ENCODE results near the gene KCTD5.
"Not testable (repeated sequence)": the region's sequence is repeated elsewhere in the genome, so short reads cannot be mapped to it uniquely, and the experiment has no call there.

KCTD5 gene

DNA sequence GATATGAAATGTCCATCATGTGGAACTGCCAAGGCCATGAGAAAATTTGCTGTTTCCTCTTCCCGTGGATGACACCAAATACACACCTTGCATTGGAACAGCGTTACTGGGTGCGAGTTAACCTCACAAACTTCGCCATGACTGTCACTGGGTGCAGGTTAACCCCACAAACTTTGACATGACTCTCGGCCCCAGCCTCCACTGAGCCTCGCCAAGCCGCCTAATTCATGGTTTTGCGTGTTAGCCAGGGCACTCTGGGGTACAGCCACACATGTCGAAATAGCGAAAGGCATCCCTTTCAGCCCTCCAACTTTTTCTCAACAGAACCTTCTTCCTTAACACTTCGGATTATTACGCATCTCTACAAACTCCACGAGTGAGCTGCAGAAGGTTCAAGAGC lies 10.6 kb upstream of the KCTD5 start:
- H3K4me3 ChIP-seq (ENCODE audit: low read depth, low read length): no peak overlapping the region

DNA sequence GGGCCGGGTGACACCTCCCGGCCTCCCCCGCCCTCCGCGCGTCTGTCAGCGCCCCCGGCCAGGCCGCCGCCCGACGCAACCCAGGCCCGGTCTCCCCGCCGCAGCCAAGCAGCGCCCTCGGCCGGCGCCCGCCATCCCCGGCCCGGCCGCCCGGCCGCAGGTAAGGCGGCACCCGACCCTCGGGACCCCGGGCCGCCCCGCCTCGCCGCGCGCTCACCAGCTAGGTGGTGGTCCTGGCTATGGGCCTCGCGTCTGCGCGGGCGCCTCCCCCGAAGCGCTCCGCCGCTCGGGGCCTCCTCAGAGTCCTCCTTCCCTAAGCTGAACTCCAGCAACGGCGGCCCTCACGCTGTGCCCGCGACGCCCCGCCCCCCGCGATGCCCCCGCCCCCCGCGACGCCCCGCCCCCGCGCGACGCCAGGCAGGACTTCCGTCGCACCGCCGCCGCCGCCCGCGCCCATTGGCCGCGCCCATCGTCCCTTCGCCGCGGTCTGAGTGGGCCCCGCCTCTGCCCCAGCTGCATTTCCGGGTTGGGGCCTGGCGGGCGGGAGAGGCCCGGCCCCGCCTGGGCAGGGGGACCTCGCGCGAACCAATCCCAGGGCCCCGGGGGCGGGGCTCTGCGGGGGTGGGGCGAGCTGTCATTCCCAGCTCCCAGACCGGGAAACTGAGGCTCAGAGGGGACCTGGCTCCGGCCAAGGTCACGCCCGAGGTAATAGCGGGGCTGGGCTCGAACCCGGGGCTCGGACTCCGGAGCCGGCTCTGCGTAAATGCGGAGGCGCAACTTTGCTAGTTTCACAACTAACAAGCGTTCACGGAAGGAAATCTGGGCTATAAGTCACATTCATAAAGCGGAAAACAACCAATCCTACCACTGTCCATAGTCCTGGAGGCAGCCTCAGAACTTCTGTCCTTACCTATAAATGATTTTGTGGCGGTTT lies 9.0 kb upstream of the KCTD5 start:
- peak overlapping the region; percentile 47 for H3K4me3 ChIP-seq (ENCODE audit: low read depth, low read length)

DNA sequence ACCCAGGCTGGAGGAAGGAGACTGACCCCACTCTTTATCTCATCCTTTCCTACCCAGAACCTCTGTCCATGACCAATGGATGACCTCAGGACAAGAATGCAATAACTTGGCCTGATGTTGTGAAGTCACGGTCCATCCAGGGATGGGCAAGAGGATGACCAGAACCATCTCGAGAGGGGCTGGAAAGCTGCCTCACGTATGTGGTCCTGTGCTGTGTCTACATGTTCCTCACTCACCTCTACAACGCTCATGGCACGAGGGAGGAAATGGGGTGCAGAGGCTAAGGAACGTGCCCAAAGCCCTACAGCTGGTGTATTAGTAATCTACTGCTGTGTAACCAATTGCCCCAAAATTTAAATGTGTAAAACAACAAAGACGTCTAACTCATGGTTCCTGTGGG lies 7.3 kb upstream of the KCTD5 start:
- no peak overlapping the region for H3K4me3 ChIP-seq (ENCODE audit: low read depth, low read length)

DNA sequence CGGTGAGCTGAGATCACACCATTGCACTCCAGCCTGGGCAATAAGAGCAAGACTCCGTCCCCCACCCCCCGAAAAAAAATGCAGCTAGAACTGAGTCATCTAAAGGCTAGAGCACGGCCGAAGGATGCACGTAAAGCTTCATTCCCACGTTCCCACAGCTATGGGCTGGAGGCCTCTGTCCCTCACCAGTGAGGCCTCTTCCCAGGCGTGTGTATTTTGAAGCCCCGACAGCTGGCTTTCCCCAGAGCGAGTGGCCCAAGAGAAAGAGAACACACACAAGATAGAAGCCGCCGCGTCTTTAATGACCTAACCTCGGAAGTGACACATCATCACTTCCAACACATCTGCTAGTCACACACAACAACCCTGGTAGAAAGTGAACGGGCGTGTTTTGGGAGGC lies 6.6 kb upstream of the KCTD5 start:
- H3K4me3 ChIP-seq (ENCODE audit: low read depth, low read length): no peak overlapping the region

DNA sequence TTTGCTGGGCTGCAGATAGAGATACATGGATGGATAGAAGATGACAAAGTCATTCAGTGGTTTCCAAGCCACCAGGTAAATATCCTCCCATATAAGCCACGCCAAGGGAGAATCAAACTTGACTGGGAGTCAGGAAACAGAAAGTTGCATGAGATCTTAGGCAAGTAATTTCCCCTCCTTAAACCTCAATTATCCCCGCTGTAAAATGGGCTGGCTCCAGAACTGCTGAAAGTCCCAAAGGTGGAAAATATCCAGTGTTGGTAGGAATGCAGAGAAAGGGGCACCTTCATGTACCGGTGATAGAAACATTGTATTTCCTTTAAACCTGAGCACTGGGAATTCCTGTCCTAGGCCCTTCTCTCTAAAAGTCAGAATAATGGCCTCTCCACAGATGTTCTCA lies 5.4 kb upstream of the KCTD5 start:
- not testable (repeated sequence) for H3K4me3 ChIP-seq (ENCODE audit: low read depth, low read length)

DNA sequence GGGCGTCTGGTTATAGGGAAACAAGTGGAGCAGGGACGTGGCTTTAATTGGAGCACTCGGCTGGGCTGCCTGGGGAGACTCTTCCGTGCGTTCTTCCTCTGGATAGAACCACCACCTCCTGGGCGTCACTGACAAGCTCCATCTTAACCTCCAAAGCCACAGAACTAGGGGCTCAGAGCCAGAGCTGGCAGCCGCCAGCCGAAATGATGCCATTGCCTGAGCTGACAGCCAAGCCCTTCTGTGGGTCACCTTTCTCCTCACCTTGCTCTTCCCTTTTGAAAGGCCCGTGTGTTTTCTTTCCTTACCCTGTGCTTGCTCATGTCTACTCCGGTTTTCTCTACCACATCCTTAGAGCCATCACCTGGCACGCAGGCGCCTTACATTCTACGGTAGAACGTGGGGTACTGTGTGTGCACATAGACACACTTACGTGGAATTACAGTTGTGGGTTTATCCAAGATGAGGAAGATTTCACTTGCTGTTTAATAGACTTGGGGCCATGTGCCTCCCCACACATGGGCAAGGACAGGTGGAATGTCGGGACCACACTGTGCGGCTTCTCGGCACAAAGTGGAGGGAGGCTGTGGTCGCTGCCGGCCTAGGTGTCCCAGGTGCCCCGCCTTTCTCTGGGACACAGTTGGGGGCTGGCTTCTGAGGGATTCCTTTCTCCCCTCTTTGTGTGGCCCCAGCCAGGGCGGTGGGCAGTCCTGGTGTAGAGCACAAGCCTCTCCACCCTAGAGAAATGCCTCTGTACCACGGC lies 3.9 kb upstream of the KCTD5 start:
- not testable (repeated sequence) for H3K4me3 ChIP-seq (ENCODE audit: low read depth, low read length)

DNA sequence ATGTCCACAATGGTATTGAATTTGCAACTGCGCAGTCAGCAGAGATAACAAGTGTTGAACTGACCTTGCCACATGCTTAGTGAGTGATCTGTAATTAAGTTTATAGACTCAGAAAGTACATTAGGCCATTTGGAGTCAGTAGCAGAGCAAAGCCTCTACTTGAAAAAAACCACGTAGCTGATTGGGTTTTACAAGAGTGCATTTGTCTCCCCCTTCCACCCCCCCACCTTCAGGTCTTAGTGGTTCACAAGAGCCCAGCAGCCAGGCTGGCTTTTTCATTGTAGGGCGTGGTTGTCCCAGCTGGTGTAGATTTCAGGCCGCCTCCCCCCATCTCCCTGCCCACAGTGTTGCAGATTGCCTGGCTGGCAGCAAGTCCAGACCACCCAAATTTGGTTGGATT lies 2.4 kb upstream of the KCTD5 start:
- H3K4me3 ChIP-seq (ENCODE audit: low read depth, low read length): not testable (repeated sequence)

DNA sequence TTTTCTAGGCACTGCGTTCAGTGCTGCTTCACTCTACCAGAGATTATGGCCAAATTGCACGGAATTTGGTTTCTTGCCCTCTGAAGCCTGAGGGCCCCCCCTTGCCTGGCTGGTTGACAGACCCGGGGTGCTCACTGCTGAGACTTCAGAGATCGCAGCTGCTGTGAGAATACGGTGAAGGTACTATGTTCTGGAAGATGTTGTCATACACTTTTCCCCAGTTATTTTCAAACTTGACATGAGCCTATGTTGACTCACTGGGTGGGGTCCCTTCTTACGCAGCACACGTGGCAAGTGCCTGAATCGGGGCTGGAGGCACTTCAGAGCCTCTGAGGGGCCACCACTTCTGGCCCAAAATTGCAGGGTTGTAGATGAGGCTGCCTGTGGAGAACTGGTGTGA lies 2.0 kb upstream of the KCTD5 start:
- H3K4me3 ChIP-seq (ENCODE audit: low read depth, low read length): not testable (repeated sequence)

DNA sequence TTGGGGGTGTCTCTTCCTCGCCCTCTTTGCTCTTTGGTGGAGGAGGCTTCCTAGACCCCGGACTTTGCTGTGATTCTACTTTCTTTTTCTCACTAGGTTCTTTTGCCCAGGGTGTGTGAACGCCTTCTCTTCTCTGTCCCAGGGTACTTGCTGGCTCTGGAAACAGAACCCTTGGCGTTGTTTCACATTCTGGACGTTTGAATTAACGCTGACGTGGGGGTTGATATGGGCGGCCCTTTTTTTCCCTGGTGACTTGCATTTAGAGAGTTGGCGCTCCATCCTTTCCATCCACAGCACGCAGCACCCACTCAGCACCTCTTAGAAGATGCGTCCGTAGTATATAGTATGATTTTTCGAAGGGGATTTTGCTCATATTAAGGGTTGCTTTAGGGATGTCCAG lies 718 bp downstream of the KCTD5 start:
- H3K4me3 ChIP-seq (ENCODE audit: low read depth, low read length): peak overlapping the region; percentile 89

DNA sequence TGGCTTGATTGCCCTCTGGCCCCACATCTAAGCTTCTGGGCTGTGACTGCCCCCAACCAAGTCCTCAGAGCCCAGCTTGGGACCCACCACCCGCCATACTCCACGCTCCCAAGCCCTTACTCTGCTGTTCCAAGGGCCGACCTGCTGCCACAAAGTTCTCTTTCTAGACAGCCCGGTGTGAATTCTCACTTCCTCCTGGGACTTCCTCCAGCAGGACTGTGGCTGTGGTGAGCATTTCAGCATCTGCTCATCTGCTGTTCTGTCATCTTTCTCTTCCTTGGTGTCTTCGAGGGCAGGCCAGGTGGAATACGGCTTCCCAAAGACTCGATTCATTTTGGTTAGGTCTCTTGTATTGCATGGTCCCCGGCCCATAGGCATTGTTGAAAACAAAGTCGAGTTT lies 3.8 kb downstream of the KCTD5 start:
- H3K4me3 ChIP-seq (ENCODE audit: low read depth, low read length): not testable (repeated sequence)

DNA sequence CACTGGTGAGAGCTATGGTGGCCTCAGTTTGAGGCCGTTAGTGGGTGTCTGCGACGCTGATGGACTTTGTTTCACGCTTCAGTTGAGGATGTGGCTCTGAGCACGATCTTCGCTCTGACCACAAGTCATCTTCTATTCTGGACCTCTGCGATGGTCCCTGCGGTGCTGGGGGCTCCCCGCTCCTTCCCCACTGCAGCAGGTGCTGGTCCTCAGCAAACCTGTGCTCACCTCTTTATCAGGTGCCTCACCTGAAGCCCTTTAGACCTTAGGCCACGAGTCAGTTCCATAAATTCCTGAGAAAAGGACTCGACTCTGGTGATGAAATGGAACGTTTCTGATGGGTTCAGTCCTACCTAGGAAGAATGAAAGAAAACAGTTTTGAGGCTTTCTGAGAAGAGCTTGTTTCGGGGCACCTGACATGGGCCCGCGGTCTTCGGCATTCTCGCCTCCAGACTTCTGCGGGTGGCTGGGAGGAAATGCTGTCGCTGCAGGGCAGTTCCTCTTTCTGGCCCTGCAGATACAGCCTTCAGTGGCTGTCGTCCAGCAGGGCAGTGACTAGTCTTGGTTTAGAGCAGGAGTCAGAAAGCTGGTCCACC lies 4.7 kb downstream of the KCTD5 start:
- H3K4me3 ChIP-seq (ENCODE audit: low read depth, low read length): no peak overlapping the region

DNA sequence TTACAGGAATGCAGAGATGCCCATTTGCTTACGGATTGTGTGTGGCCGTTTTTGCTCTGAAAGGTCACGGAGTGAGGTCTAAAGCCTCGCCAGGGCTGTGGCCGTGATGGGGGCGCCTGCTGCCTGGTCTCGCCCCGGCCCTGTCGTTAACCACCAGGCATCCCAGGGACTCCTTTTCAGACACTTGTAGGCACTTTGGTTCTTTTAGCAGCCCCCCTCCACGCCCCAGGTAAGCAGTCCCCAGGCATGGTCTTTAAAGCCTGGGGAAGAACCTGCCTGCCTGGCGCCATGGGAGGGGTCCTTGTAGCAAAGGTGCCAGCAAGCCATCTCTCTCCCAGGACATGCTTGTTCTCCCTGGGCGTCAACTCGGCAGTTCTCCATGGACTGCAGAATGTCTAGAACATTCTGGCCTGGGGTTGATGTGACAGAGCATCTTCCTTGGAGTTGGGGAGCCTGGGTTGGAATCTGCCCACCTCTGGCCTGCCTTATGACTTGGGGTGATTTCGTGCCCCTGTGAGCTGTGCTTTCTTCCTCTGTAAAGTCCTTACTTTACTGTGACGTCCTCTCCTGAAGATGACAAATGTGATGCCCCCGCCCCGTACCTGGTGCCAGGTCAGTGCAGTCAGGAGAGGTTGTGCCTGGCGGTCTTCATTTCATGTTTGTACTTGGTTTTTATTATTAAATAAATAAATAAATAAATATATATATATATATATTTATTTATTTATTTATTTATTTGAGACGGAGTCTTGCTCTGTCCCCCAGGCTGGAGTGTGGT lies 5.4 kb downstream of the KCTD5 start:
- H3K4me3 ChIP-seq (ENCODE audit: low read depth, low read length): no peak overlapping the region

DNA sequence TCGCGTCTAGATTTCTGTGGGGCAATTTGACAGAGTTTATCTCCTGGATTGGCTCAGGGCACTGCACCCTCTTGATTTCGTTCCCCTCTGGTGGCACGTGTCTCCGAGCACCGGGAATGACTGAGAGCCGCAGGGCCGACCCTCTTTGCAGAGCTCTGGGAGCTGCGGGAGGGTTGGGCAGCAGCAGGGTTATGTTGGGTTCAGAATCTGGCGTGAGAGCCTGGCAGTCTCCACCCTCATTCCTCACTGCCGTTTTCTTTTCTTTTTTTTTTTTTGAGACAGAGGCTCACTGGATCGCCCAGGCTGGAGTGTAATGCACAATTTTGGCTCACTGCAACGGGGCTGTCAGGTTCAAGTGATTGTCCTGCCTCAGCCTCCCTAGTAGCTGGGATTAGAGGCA lies 7.1 kb downstream of the KCTD5 start:
- not testable (repeated sequence) for H3K4me3 ChIP-seq (ENCODE audit: low read depth, low read length)

DNA sequence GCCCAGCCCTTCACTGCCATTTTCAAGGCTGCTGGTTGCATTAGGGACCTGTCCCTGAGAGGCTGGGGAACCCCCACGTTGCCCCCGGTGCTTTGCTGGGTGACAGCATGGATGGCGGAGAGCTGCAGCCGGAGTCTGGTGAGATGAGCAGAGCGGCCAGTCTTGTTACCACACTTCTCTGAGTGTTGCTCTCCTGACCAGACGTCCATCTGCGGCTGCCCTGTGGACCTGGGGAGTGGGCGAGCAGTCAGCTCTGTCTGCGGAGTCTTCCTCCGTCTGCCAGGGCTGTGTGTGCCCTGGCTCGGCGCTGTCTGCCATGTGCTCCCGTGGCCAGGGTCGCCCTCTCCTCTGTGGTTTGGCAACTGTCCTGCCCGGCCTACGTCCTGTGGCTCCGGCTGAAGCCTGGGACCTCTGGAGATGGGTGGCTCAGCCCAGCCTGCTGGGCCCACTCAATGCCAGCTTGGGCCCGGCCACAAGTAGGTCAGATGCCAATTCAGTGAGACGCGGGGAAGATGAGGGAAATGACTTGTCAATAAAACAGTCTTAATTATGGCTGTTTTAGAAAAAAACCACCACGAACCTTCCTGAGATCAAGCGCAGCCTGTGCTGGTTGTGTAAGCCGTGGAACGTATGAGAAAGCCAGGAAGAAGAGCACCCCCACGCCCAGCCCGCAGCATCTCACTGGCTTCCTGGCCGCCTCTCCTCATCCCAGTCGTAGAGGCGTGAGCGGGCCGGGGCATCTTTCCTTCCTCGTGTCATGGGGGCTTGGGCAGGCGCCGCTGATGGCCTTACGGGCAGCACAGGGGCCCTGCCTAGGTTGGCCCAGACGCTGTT lies 7.9 kb downstream of the KCTD5 start:
- H3K4me3 ChIP-seq (ENCODE audit: low read depth, low read length): no peak overlapping the region

DNA sequence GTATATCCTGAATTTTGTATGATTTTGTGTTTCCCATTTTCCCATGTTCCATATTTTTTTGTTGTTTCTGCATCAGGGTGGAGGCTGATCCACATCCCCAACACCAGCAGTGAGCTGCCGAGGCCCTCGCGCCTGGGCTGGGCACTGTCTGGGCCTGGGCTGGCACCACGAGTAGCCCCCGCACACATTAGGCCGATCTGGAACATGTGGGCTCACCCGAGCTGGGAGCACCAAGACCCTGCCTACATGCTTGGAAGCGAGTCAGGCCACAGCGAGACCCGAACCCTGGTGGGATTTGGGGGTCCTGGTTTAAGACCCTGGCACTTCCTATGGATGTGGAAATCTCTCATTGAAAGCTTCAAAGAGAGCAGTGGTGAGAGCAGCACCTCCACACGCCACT lies 8.5 kb downstream of the KCTD5 start:
- H3K4me3 ChIP-seq (ENCODE audit: low read depth, low read length): no peak overlapping the region

DNA sequence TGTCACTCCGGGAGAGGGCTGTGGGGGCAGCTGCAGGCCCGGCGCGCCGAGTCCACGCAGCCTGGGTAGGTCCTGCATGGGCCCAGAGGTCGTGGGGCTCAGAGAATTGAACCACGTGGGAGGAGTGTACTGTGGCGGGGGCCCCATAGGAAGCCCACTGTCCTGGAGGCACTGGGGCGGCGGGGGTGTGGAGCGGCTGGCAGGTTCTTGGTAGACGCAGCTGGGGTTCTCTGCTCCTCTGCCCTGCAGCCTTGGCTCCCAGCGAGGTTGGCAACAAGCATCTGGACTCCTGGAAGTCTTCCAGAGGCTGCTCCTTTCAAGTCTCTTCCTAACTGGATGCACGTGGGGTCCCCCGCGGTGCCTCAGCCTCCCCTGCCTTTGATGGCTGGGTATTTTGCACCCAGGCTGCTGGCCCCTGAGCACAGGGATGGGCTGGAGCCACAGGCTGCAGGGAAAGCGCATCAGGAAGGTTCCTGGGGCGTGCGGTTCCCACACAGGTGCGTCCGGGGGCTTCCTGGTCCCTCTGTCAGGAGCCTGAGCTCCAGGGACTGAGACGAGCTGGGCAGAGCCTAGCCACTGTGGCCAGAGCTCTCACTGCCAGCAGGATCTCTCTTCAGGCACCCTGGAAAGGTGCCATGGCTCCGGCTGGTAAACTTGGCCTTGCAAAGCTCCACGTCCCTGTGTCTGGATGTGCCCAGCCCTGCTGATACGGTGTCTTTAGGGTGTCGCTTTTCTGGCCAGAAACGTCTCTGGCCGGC lies 9.3 kb downstream of the KCTD5 start:
- H3K4me3 ChIP-seq (ENCODE audit: low read depth, low read length): no peak overlapping the region

DNA sequence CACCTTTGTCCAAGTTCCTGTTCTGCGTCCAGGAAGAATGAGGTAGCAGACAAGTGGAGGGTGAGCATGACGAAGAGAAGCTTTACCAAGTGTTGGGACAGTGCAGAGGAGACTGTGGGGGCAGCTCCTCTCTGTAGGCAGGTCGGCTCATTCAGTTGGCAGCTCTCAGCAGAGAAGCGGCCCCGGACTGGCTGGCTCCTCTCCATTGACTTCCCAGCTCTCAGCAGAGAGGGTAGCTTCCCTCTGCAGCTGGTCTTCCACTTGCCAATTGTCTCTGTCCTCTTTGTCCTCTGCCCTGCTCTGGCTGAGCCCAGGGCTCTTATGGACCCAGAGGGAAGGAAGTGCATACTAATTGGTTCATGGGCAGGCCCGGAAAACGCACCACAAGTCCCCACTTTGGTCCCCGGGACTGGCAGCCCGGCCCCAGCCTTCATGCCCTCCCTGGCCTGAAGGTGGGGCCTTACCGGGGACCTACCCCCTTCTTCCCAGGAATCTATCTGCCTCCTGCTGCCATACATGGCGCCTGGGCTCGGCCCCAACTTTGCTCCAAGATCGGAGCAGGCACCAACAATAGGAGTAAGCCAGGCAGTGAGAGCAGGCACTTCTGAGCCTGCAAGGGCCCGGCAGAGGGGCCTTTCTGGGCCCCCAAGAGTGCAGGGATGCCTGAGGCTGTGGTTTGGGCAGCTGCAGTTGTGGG lies 10.1 kb downstream of the KCTD5 start:
- no peak overlapping the region for H3K4me3 ChIP-seq (ENCODE audit: low read depth, low read length)

DNA sequence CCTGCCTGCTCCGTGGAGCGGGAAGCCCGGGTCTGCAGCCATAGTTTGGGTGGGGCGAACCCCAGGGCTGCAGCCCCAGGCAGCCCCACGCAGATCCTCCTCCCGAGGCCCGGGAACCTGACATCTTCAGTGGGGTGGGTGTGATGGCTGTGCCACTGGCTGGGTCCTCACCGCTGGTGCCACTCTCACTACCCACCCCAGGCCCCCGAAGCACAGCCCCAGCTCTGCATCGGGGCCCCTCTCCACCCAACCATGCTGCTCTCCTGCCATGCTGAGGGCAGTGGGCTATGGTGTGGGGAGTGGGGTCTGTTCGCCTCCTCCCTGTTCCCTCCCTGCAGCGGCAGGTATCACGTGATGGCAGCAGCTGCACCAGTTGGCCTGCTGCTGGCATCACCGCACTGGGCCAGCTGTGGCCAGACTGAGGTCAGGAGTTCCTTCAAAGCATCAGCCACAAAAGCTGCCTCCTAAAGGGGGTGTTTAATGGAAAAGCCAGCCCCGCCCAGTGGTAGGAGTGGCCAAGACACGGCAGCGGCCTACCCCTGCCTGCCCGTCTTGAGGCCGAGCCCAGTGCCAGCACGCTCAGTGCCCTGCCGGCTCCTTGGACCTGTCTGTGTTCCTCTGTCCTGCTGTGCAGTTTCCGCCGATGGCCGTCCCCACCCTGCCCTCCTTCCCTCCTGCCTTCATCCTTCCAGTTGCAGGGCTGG lies 10.8 kb downstream of the KCTD5 start:
- no peak overlapping the region for H3K4me3 ChIP-seq (ENCODE audit: low read depth, low read length)

Data from iPS-11a (cell line).